GM18858 (cell line): Measurements from ENCODE around the gene PTPRC.
A peak's percentile ranks its signal among the peaks of the same experiment; 100 is the strongest.
"Not testable (repeated sequence)": the region's sequence is repeated elsewhere in the genome, so short reads cannot be mapped to it uniquely, and the experiment has no call there.

Experiments
- ATAC-seq: cut with Tn5 transposase; IDR thresholded peaks from one replicate; pipeline ENCODE4 v1.9.1; 2021; ENCODE audit not compliant: unreplicated experiment

Gene PTPRC

GRCh38 chr1:198638894-198639635 lies at the start of gene PTPRC:
Gene PTPRC, plus strand, starts transcription at chr1:198639040. Its CDS starts 229 bp downstream, at chr1:198639269.
- peak; percentile 72 for ATAC-seq

GRCh38 chr1:198590454-198590853 lies 48.4 kb upstream of the PTPRC start:
- ATAC-seq = no peak

- ATAC-seq = no peak
These were observed 43.1 kb upstream of the PTPRC start for GRCh38 chr1:198595765-198596164.

- peak; percentile 31 for ATAC-seq
These were observed 41.0 kb upstream of the PTPRC start for GRCh38 chr1:198597690-198598430.

GRCh38 chr1:198598796-198599321 lies 40.0 kb upstream of the PTPRC start:
- peak; percentile 63 for ATAC-seq

GRCh38 chr1:198599749-198600148 lies 39.1 kb upstream of the PTPRC start:
- ATAC-seq = no peak

GRCh38 chr1:198600906-198601305 lies 37.9 kb upstream of the PTPRC start:
- no peak for ATAC-seq

GRCh38 chr1:198601310-198601709 lies 37.5 kb upstream of the PTPRC start:
- ATAC-seq = not testable (repeated sequence)

GRCh38 chr1:198601936-198602889 lies 36.6 kb upstream of the PTPRC start:
- ATAC-seq = no peak

GRCh38 chr1:198604975-198605374 lies 33.9 kb upstream of the PTPRC start:
- ATAC-seq = no peak

GRCh38 chr1:198605406-198605805 lies 33.4 kb upstream of the PTPRC start:
- no peak for ATAC-seq

GRCh38 chr1:198606020-198606438 lies 32.8 kb upstream of the PTPRC start:
- ATAC-seq = no peak

- no peak for ATAC-seq
These were observed 31.1 kb upstream of the PTPRC start for GRCh38 chr1:198607714-198608113.

- no peak for ATAC-seq
These were observed 28.5 kb upstream of the PTPRC start for GRCh38 chr1:198610362-198610761.

GRCh38 chr1:198611219-198611618 lies 27.6 kb upstream of the PTPRC start:
- ATAC-seq = no peak

GRCh38 chr1:198612471-198613260 lies 26.2 kb upstream of the PTPRC start:
- no peak for ATAC-seq

GRCh38 chr1:198617406-198617805 lies 21.4 kb upstream of the PTPRC start:
- no peak for ATAC-seq

- no peak for ATAC-seq
These were observed 19.3 kb upstream of the PTPRC start for GRCh38 chr1:198619375-198620140.

- ATAC-seq = no peak
These were observed 18.6 kb upstream of the PTPRC start for GRCh38 chr1:198620218-198620617.
